Progenitor cell of endocrine pancreas (in vitro differentiated cells): Measurements from ENCODE around the gene TCF19. TPM values are rescaled to one million over a fixed set of nuclear protein-coding genes. Genes with fewer than 3 reads are reported as not detected.
"Not testable (repeated sequence)": the region's sequence is repeated elsewhere in the genome, so short reads cannot be mapped to it uniquely, and the experiment has no call there.

ENCODE experiments used
- DNase-seq: peaks from one replicate; pipeline ENCODE4 v3.0.0; 2021; ENCODE audit warnings: low spot score; ENCODE audit not compliant: unreplicated experiment
- H3K27ac Mint-ChIP-seq: 2 replicates; pipeline ENCODE4 v1.8.0; 2021; ENCODE audit warnings: mild to moderate bottlenecking, moderate library complexity, mixed read lengths
- H3K27me3 Mint-ChIP-seq: 2 replicates; pipeline ENCODE4 v1.8.0; 2021; ENCODE audit warnings: mixed read lengths
- H3K36me3 Mint-ChIP-seq: 2 replicates; pipeline ENCODE4 v1.8.0; 2022; ENCODE audit warnings: mixed read lengths; ENCODE audit not compliant: insufficient read depth
- H3K4me1 Mint-ChIP-seq: 2 replicates; pipeline ENCODE4 v1.8.0; 2021; ENCODE audit warnings: low read depth, mixed read lengths
- H3K4me3 Mint-ChIP-seq: 2 replicates; pipeline ENCODE4 v1.8.0; 2021; ENCODE audit warnings: low read depth, mild to moderate bottlenecking, moderate library complexity, mixed read lengths
- H3K9me3 Mint-ChIP-seq: 2 replicates; pipeline ENCODE4 v1.8.0; 2021; ENCODE audit warnings: low read depth, mixed read lengths
- total RNA-seq: library from RNA; stranded (reverse); gene quantifications from 2 replicates; pipeline ENCODE4 v1.2.1, GENCODE V29; 2021
- TF ChIP-seq, protein P1 (sequence below): fragments of 200-600 bp; sonication (generic); IDR thresholded peaks from one replicate; pipeline ENCODE4 v1.5.0; 2021; ENCODE audit warnings: antibody characterized with exemption, mild to moderate bottlenecking; ENCODE audit not compliant: unreplicated experiment

Gene TCF19
- total RNA-seq, 1 donor from 2014 or later, result 9.6 TPM

DNA sequence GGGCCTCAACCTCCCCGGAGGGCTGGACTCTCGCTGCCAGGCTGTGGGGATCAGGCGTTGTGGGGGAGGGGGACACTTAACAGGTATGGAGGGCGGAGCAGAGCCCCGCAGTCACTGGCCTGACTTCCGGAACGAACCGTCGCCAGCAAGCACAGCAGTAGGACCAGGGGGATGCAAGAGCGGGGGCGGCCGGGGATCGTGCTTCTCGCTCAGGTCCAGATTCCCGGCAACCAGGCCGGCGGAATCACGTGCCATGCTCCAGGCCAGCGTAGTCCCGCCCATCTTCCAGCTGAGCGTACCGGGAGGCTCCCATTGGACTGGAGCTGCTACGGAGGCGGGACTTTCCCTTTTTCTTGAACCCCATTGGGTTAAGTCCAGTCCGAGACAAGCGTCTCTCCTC is 22.1 kb downstream of the TCF19 start:
- no peak for DNase-seq
- Mint-ChIP-seq H3K27me3 (peaks cover 8% of the 10 kb centered on the region), H3K27ac (no peak overlapping the region), H3K36me3 (no peaks in the 10 kb centered on the region), H3K9me3 (no peaks in the 10 kb centered on the region), H3K4me1 (peaks cover 2% of the 10 kb centered on the region), H3K4me3 (no peak overlapping the region)
- TF ChIP-seq, protein P1, sequence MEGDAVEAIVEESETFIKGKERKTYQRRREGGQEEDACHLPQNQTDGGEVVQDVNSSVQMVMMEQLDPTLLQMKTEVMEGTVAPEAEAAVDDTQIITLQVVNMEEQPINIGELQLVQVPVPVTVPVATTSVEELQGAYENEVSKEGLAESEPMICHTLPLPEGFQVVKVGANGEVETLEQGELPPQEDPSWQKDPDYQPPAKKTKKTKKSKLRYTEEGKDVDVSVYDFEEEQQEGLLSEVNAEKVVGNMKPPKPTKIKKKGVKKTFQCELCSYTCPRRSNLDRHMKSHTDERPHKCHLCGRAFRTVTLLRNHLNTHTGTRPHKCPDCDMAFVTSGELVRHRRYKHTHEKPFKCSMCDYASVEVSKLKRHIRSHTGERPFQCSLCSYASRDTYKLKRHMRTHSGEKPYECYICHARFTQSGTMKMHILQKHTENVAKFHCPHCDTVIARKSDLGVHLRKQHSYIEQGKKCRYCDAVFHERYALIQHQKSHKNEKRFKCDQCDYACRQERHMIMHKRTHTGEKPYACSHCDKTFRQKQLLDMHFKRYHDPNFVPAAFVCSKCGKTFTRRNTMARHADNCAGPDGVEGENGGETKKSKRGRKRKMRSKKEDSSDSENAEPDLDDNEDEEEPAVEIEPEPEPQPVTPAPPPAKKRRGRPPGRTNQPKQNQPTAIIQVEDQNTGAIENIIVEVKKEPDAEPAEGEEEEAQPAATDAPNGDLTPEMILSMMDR, result no peak

DNA sequence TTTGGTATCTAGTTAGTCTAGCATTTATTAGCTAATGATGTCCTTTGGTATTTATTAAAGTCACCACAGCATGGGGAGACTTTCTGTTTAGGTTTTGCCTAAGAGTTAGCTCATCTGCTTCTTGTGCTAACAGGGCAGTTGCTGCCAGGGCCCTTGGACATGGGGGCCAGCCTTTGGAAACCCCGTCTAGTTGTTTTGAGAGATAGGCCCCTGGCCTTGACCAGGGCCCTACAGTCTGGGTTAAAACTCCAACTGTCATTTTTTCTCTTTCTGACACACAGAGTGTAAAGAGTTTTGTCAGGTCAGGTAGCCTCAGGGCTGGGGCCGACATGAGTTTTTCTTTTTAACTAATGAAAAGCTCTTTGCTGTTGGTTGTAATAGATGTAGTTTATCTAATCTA is 24.9 kb downstream of the TCF19 start:
- not testable (repeated sequence) for H3K9me3 Mint-ChIP-seq, DNase-seq

DNA sequence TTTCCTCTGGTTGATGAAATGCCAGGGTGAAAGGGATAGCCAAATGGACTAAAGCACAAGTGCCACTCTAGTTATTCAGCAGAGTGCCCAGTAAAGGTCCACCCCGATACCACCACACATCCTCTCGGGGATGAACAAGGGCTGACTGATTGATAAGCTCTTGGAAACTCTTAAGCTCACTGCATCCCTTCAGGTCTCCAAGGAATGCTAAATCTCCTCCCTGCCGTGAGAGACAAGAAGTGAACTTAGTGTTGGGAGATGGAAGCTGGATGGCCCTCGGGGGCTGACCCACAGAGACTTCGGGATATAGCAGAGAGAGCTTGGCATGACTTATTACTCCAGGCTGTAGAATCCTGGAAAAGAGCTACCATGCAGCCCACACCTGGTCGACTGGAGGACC is 25.5 kb downstream of the TCF19 start:
- H3K4me1 Mint-ChIP-seq, H3K36me3 Mint-ChIP-seq, H3K27ac Mint-ChIP-seq: not testable (repeated sequence)

More for the DNA sequence above, 24.9 kb downstream of the TCF19 start:
- H3K4me1 Mint-ChIP-seq, H3K36me3 Mint-ChIP-seq, H3K4me3 Mint-ChIP-seq, H3K27ac Mint-ChIP-seq, H3K27me3 Mint-ChIP-seq: not testable (repeated sequence)

DNA sequence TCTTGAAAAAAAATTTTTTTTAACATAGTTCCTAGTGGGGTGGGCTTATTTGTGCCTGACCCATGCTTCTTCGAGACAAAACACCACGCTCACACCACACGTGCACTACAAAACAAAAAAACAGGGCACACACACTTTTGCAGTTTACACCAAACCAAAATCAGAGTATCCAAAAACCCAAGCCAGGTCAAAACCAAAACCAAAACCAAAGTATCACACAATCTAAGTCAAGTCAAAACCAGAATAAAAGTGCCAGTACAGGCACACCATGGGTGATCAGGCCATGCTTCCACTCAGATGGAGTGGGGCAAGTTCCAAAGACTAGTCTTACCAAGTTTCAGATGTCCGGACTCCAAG is 27.3 kb downstream of the TCF19 start:
- not testable (repeated sequence) for DNase-seq, H3K27ac Mint-ChIP-seq, H3K36me3 Mint-ChIP-seq, H3K4me1 Mint-ChIP-seq, H3K4me3 Mint-ChIP-seq, H3K27me3 Mint-ChIP-seq, H3K9me3 Mint-ChIP-seq

More for the DNA sequence above, 25.5 kb downstream of the TCF19 start:
- not testable (repeated sequence) for H3K9me3 Mint-ChIP-seq, H3K27me3 Mint-ChIP-seq, DNase-seq, H3K4me3 Mint-ChIP-seq

DNA sequence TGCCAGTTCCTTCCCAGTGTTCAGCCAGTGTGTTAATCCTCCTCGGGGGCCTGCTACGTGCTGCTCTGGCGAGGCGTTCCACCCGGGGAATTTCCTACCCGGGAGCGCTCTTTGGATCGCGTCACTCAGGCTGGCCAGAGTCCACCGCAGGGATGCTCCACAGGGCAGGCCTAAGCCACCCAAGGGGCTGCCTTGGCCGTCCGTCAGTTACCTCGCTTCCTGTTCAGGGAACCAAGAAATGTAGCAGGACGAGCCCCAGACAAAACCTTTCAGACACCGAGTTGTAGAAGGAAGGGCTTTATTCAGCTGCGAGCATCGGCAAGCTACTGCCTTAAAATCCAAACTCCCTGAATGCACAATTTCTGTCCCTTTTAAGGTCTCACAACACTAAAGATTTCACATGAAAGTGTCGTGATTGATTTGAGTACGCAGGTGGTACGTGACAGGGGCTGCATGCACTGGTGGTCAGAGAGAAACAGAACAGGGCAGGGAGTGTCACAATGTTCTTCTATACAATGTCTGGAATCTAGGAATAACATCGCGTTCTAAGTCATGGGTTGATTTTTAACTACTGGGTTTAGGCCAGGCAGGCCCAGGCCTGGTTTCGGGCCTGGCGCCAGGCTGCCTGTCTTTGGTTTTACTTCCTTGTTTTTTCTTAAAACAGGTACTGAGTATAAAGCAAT is 27.8 kb downstream of the TCF19 start:
- H3K27ac Mint-ChIP-seq, result peak overlapping the region; percentile 75
- H3K27me3 Mint-ChIP-seq, result no peaks in the 10 kb centered on the region
- no peak for DNase-seq
- H3K36me3 Mint-ChIP-seq, result no peaks in the 10 kb centered on the region
- H3K4me3 Mint-ChIP-seq, result no peak overlapping the region
- peaks cover 8% of the 10 kb centered on the region for H3K4me1 Mint-ChIP-seq
- TF ChIP-seq, protein P1, result no peak
- H3K9me3 Mint-ChIP-seq, result no peaks in the 10 kb centered on the region

DNA sequence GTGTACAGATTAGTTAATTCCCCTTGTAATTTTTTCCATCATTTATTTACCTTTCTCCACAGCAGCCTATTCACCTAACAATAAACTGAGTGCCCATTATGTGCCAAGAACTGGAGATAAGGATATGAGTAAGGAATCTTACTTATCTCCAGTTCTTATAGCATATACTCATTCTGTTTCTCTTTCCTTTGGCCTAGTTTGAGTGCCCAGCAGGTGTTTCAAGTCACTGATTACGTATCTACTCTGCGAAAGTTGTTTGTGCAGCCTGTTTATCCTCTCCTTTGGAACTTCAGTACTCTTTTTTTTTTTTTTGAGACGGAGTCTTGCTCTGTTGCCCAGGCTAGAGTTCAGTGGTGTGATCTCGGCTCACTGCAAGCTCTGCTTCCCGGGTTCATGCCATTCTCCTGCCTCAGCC is 29.4 kb downstream of the TCF19 start:
- Mint-ChIP-seq H3K36me3 (no peaks in the 10 kb centered on the region), H3K4me1 (peaks cover 8% of the 10 kb centered on the region), H3K4me3 (no peak overlapping the region), H3K27me3 (no peaks in the 10 kb centered on the region), H3K27ac (no peak overlapping the region), H3K9me3 (no peaks in the 10 kb centered on the region)
- no peak for DNase-seq
- TF ChIP-seq, protein P1, result no peak

DNA sequence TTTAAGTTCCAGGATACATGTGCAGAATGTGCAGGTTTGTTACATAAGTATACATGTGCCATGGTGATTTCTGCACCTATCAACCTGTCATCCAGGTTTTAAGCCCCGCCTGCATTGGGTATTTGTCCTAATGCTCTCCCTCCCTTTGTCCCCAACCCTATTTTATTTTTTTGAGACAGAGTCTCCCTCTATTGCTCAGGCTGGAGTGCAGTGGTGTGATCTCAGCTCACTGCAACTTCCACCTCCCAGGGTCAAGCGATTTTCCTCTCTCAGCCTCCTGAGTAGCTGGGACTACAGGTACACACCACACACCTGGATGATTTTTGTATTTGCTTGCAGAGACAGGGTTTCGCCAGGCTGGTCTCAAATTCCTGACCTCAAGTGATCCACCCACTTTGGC is 30.8 kb downstream of the TCF19 start:
- not testable (repeated sequence) for H3K4me1 Mint-ChIP-seq, H3K36me3 Mint-ChIP-seq, H3K27ac Mint-ChIP-seq, H3K4me3 Mint-ChIP-seq, DNase-seq, H3K9me3 Mint-ChIP-seq, H3K27me3 Mint-ChIP-seq
